ENCODE measurements around the gene CNOT6L.

Gene CNOT6L

GRCh38 chr4:77771566-77771965, 47.6 kb downstream of the CNOT6L start:
- TF ChIP-seq FOXP2 (optimal IDR thresholded peaks at IDR 0.05; ENCODE audit: borderline replicate concordance, extremely low read depth, extremely low read length, insufficient read depth), result no peak
- TF ChIP-seq REST (IDR thresholded peaks at IDR 0.05; ENCODE audit: insufficient read depth in 1 of 2, low read depth in 2 of 2, low read length in 2 of 2), result no peak
- no peak for TF ChIP-seq TAF1 (IDR thresholded peaks at IDR 0.05; ENCODE audit: borderline replicate concordance, insufficient read depth, low read length)
- TF ChIP-seq POLR2AphosphoS5 (IDR thresholded peaks at IDR 0.05; ENCODE audit: low read depth, low read length), result no peak
- TF ChIP-seq SIN3A (IDR thresholded peaks at IDR 0.05; ENCODE audit: borderline replicate concordance, insufficient read depth, low read length), result no peak

GRCh38 chr4:77765720-77766119, 53.4 kb downstream of the CNOT6L start:
- TF ChIP-seq TAF1 (IDR thresholded peaks at IDR 0.05; ENCODE audit: borderline replicate concordance, insufficient read depth, low read length), result no peak
- TF ChIP-seq REST (IDR thresholded peaks at IDR 0.05; ENCODE audit: insufficient read depth in 1 of 2, low read depth in 2 of 2, low read length in 2 of 2), result no peak
- no peak for TF ChIP-seq FOXP2 (optimal IDR thresholded peaks at IDR 0.05; ENCODE audit: borderline replicate concordance, extremely low read depth, extremely low read length, insufficient read depth)
- no peak for TF ChIP-seq POLR2AphosphoS5 (IDR thresholded peaks at IDR 0.05; ENCODE audit: low read depth, low read length)
- TF ChIP-seq SIN3A (IDR thresholded peaks at IDR 0.05; ENCODE audit: borderline replicate concordance, insufficient read depth, low read length), result no peak

- TF ChIP-seq TAF1 (IDR thresholded peaks at IDR 0.05; ENCODE audit: borderline replicate concordance, insufficient read depth, low read length), result no peak
Measured at GRCh38 chr4:77762531-77762930, 56.6 kb downstream of the CNOT6L start.

- TF ChIP-seq REST (IDR thresholded peaks at IDR 0.05; ENCODE audit: insufficient read depth in 1 of 2, low read depth in 2 of 2, low read length in 2 of 2) (no peak), TAF1 (IDR thresholded peaks at IDR 0.05; ENCODE audit: borderline replicate concordance, insufficient read depth, low read length) (no peak)
Measured at GRCh38 chr4:77761595-77761994, 57.6 kb downstream of the CNOT6L start.

- TF ChIP-seq TAF1 (IDR thresholded peaks at IDR 0.05; ENCODE audit: borderline replicate concordance, insufficient read depth, low read length) (no peak), REST (IDR thresholded peaks at IDR 0.05; ENCODE audit: insufficient read depth in 1 of 2, low read depth in 2 of 2, low read length in 2 of 2) (no peak), FOXP2 (optimal IDR thresholded peaks at IDR 0.05; ENCODE audit: borderline replicate concordance, extremely low read depth, extremely low read length, insufficient read depth) (no peak), SIN3A (IDR thresholded peaks at IDR 0.05; ENCODE audit: borderline replicate concordance, insufficient read depth, low read length) (no peak), POLR2AphosphoS5 (IDR thresholded peaks at IDR 0.05; ENCODE audit: low read depth, low read length) (no peak)
Measured at GRCh38 chr4:77758804-77759203, 60.4 kb downstream of the CNOT6L start.
